A549 (cell line): Measurements from ENCODE around the gene TRAPPC2L.

Experiments used
- JUN ChIP-seq, 2 experiments: fragments of >200 bp; sonication (Bioruptor Twin); formaldehyde crosslinking; IDR thresholded peaks; 2 replicates in 1 of 2; 3 replicates in 1 of 2; pipeline ENCODE4 v1.6.1; 2016 to 2017
- TF ChIP-seq, protein P1 (sequence below): fragments of >200 bp; sonication (Bioruptor Twin); formaldehyde crosslinking; IDR thresholded peaks from 3 replicates; pipeline ENCODE4 v1.5.1; 2016

DNA sequence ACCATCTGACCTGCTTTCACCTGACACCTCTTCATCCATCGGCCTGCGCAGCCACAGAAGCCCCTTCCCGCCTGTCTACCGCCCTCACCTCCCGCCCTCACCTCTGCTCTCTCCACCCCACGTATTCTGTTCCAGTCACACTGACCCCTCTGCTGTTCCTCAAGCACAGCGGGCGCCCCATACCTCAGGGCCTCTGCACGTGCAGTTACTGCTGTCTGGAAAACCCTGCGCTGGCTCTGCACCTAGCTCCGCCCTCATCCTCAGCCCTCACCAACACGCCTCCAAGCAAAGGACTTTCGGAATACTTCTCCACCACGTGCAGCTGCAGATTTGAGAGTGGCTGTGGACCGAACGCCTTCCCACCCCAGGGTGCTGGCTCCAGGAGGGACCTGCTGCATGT is 34.2 kb downstream of the TRAPPC2L start:
- TF ChIP-seq, protein P1, sequence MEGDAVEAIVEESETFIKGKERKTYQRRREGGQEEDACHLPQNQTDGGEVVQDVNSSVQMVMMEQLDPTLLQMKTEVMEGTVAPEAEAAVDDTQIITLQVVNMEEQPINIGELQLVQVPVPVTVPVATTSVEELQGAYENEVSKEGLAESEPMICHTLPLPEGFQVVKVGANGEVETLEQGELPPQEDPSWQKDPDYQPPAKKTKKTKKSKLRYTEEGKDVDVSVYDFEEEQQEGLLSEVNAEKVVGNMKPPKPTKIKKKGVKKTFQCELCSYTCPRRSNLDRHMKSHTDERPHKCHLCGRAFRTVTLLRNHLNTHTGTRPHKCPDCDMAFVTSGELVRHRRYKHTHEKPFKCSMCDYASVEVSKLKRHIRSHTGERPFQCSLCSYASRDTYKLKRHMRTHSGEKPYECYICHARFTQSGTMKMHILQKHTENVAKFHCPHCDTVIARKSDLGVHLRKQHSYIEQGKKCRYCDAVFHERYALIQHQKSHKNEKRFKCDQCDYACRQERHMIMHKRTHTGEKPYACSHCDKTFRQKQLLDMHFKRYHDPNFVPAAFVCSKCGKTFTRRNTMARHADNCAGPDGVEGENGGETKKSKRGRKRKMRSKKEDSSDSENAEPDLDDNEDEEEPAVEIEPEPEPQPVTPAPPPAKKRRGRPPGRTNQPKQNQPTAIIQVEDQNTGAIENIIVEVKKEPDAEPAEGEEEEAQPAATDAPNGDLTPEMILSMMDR = no peak
- TF ChIP-seq JUN (IDR thresholded peaks at IDR 0.05) = no peak
